RWPE1 (cell line): Measurements from ENCODE around the gene MEF2A.
A peak's percentile ranks its signal among the peaks of the same experiment; 100 is the strongest.

Experiments used
- CTCF ChIA-PET: fragments of 350-600 bp; sonication (Branson Sonifier 250); formaldehyde crosslinking; extraction: SDS; loops from one replicate; lab custom pipeline; 2021; lab: Yijun Ruan, JAX
- POLR2A ChIA-PET: fragments of 400-600 bp; formaldehyde crosslinking; extraction: SDS; loops from one replicate; lab custom pipeline; 2020; ENCODE audit warnings: antibody characterized with exemption; ENCODE audit not compliant: low non-redundant PET; lab: Yijun Ruan, JAX
- DNase-seq: peaks from one replicate; pipeline ENCODE4 v3.0.0; 2012; ENCODE audit warnings: low spot score
- H3K27ac ChIP-seq: fragments of 450-650 bp; 2 replicates; pipeline ENCODE4 v1.5.1; 2017
- TF ChIP-seq, protein P1 (sequence below): fragments of 450-650 bp; conservative IDR thresholded peaks from 2 replicates; pipeline ENCODE4 v1.5.1; 2017; ENCODE audit warnings: low read depth, mild to moderate bottlenecking

Gene MEF2A

DNA sequence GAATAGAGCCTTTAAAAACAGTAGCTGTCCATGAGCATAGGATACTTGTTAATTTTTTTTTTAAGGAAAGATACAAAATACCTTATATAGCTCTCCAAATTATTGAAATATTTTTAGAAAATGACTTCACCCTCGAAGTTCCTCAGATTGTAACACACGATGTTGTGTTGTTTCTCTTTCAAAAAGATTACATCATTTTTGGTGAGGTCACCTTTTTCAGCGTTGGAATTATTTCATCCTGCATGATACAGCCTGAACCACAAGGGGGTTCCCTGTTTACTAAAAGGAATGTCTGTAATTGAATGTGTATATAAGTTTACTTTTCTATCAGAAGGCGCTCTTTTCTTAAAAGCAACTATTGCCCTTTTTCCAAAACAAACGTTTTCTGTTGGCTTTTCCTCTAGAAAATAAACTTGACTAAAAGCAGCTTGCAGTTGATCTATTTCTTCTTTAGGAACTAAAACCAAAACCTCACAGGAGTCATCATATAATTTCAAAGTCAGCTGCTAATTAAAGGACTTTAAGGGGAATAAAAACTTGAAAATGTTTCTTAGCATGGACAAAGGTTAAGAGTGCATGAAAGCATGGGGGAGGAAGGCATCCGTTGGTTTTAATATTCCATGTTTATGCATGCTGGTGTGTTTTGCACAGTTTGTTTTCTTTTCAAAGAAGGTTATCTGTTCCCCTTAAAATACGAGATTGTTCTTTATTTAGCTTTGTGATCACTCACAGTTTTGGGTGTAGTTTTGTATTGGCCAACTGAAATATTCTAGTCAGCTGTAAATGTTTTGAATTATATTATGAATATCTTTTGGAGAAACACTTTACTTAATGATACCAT, 138.0 kb downstream of the MEF2A start:
- no peak overlapping the region for H3K27ac ChIP-seq
- DNase-seq = peak; percentile 81
- POLR2A ChIA-PET = no interaction called here

DNA sequence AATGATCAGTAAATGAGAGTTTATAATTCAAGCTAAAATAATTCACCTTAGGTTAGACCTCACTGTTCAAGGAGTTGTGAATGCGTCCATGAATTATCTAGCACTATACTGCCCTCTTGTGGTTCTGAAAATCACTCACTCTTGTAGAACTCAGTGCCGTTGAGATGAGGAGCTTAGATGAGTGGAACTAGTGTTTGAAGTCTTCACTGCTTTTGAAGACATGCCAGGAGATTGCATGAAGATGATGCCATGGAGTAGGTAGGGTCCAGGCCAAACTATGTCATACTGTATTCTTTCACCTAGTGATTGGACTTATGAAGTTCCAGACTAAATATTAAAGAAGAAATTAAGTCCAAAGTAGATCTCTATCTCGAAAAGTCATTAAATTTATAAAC, 138.7 kb downstream of the MEF2A start:
- DNase-seq = peak; percentile 65
- TF ChIP-seq, protein P1, sequence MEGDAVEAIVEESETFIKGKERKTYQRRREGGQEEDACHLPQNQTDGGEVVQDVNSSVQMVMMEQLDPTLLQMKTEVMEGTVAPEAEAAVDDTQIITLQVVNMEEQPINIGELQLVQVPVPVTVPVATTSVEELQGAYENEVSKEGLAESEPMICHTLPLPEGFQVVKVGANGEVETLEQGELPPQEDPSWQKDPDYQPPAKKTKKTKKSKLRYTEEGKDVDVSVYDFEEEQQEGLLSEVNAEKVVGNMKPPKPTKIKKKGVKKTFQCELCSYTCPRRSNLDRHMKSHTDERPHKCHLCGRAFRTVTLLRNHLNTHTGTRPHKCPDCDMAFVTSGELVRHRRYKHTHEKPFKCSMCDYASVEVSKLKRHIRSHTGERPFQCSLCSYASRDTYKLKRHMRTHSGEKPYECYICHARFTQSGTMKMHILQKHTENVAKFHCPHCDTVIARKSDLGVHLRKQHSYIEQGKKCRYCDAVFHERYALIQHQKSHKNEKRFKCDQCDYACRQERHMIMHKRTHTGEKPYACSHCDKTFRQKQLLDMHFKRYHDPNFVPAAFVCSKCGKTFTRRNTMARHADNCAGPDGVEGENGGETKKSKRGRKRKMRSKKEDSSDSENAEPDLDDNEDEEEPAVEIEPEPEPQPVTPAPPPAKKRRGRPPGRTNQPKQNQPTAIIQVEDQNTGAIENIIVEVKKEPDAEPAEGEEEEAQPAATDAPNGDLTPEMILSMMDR = peak; percentile 72
- ChIA-PET CTCF (interaction anchor here (0.5 to 1.9 kb wide), 37 partner anchors 9 to 1581 kb away, joined by 3 to 28 read pairs (median 3); partner anchors contain the start of gene LYSMD4), POLR2A (no interaction called here)
- no peak overlapping the region for H3K27ac ChIP-seq

More for the DNA sequence above, 138.0 kb downstream of the MEF2A start:
- CTCF ChIA-PET = interaction anchor here (0.7 to 1.9 kb wide), 31 partner anchors 9 to 1582 kb away, joined by 3 to 28 read pairs (median 4); partner anchors contain the start of gene LYSMD4
- TF ChIP-seq, protein P1 = peak; percentile 65

DNA sequence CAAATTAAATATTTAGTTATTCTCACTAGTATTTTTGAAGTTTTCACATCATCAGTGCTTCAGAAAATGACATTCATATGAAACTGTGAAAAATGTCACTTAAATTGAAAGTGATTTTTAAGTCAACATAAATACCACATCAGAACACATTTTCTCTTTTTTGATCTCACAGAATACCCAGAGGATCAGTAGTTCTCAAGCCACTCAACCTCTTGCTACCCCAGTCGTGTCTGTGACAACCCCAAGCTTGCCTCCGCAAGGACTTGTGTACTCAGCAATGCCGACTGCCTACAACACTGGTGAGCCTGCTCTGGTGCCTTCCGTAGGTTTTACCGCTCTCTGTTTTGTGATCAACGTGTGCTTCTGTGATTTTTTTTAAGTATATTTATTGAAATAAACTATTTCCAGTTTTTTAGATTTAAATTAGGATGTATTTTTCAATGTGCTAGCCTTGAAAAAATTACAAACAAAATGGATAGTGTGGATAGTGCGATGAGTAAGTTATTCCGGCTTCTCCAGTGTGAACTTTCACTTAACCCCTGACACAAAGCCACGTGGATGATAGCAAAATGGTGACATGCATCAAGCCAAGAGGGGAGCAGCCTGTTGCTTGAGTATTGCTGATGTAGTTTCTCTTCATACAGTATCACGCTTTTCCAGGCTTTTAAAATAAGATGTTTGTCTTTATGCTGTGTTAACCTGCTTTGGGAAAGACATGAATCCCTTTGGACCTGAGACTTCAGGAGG, 140.9 kb downstream of the MEF2A start:
- CTCF ChIA-PET = interaction anchor here (1.5 to 1.8 kb wide), 2 partner anchors 49 to 434 kb away, joined by 5 to 6 read pairs; no protein-coding TSS in a partner anchor
- POLR2A ChIA-PET = no interaction called here
- DNase-seq = no peak
- peak overlapping the region; percentile 73 for H3K27ac ChIP-seq
- TF ChIP-seq, protein P1 = no peak

DNA sequence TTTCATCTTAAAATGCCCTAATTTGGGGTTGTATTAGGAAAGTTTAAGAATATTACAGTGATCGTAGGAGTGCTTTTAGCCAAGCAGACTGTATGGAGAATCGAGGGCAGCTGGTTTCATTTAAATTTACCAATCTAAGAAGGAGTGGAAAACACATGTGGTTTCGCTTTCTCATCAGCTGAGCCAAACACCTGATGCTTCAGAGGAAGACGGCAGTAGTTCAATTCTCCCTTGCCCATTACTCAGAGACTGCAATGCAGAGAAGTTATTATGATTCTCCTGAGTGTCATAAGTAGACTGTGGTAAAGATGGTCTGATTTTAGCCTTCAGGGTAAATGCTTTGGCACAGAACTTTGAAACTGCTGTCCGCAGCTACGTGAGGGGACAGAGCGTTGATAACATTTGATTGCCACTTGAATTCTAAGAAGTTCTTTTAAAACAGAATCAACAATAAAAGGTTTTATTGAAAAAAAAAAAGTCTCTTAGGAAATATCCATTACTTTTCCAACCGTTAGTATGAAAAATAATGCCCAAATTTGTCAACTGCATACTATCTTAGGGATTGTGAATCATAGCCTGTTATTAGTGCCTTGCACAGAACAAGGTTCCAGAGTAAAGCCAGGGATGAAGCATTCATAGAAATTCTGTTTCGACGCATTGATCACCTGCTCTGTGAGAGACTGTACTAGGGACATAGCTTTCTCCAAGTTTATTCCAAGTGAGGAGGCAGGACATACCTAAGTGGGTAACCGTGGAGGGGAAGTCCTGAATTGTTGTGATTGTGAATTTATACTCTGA, 141.9 kb downstream of the MEF2A start:
- ChIA-PET CTCF (interaction anchor here (0.7 to 1.8 kb wide), 5 partner anchors 22 to 434 kb away, joined by 3 to 6 read pairs (median 5); no protein-coding TSS in a partner anchor), POLR2A (interaction anchor here (0.7 kb wide), 1 partner anchor 65 kb away, joined by 3 read pairs; no protein-coding TSS in a partner anchor)
- H3K27ac ChIP-seq = peak overlapping the region; percentile 73
- TF ChIP-seq, protein P1 = no peak
- DNase-seq = peak; percentile 36

DNA sequence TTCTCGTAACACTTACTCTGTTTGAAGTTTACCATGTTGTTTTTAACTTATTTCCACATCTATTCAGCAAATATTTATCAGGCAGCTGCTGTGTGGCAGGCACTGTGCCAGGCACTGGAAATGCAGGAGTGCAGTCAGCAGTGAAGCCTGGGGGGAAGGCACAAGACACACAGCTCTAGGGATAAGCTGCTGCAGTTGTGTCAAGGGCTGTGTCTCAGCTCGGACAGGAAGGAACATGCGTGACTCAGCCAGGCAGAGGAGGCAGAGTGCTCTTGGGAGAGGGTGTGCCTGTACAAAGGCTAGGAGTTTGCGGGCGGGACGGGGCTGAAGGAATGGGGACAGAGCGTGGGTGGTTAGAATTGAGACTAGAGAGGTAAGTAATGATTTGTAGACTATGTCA, 142.8 kb downstream of the MEF2A start:
- POLR2A ChIA-PET = interaction anchor here (1.0 kb wide), 1 partner anchor 24 kb away, joined by 3 read pairs; no protein-coding TSS in a partner anchor
- peak overlapping the region; percentile 80 for H3K27ac ChIP-seq
- CTCF ChIA-PET = interaction anchor here (0.6 to 1.3 kb wide), 4 partner anchors 21 to 1164 kb away, joined by 3 to 5 read pairs (median 3); no protein-coding TSS in a partner anchor
- peak; percentile 86 for DNase-seq
- TF ChIP-seq, protein P1 = no peak
